HG03039 (cell line): Measurements from ENCODE around the gene CISD2.
"Not testable (repeated sequence)": the region's sequence is repeated elsewhere in the genome, so short reads cannot be mapped to it uniquely, and the experiment has no call there.

Experiments
- ATAC-seq: cut with Tn5 transposase; IDR thresholded peaks from one replicate; pipeline ENCODE4 v1.9.1; 2021; ENCODE audit warnings: mild to moderate bottlenecking, moderate library complexity; ENCODE audit not compliant: unreplicated experiment

CISD2 gene

DNA sequence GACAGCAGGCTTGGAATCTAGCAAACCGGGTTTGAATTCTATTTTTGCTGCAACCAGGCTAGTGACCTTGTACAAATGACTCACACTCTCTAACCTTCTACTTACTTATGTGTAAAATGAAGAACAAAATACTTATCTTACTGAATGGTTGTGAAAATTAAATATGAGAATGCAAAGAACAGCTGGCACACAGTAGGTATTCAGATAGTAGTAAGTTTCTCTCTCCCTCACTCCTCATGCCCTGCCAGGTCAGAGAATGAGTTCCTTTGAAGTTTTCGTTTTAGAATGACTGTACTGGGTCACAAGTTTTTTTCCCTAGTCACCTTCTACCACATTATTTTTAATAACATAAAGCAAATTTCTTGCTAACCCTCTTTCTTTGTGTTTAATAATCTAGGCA, 33.0 kb downstream of the CISD2 start:
- ATAC-seq = no peak

DNA sequence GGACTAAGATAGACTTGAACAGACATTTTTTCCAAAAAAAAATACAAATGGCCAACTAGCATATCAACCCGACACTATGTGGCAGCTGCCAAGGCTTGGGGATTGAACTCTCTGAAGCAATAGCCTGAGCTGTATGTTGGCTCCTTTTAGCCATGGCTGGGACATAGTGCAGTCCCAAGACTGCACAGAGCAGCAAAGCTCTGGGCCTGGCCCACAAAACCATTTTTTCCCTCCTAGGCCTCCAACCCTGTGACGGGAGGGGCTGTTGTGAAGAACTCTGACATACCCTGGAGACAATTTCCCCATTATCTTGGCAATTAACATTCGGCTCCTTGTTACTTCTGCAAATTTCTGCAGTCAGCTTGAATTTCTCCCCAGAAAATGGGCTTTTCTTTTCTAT, 50.1 kb downstream of the CISD2 start:
- no peak for ATAC-seq

DNA sequence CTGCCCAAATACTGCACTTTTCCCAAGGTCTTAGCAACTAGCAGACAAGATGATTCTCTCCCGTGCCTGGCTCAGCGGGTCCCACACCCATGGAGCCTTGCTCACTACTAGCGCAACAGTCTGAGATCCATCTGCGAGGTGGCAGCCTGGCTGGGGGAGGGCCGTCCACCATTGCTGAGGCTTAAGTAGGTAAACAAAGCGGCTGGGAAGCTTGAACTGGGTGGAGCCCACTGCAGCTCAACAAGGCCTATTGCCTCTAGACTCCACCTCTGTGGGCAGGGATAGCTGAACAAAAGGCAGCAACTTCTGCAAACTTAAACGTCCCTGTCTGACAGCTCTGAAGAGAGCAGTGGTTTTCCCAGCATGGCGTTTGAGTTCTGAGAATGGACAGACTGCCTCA, 50.9 kb downstream of the CISD2 start:
- ATAC-seq = not testable (repeated sequence)

DNA sequence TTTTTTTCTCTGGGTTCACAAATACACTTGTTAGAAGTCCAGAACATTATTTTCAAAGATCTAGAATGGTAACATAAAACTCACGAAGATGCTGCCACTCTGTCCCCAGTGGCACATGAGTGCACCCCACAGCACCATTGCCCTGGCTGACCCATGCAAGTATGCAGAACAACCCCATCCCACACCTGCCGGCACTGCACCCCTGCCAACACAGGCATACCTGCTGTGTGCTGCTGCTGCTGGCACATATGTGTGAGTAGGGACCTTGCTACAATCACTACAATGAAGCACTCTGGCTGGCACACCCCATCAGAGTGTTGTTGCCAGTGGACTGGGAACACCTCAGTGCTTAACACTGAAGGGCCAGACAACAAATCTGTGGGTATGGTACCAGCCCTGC, 66.9 kb downstream of the CISD2 start:
- ATAC-seq = no peak

DNA sequence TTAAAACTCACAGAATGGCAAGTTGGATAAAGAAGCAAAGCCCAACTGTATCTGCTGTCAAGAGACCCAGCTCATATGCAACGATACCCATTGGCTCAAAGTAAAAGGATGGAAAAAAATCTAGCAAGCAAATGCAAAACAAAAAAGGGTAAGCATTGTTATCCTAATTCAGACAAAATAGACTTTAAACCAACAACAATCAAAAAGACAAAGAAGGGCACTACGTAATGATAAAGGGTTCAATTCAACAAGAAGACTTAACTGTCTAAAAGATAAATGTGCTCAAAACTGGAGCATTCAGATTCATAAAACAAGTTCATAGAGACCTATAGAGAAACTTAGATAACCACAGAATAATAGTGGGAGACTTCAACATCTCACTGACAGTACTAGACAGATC, 69.3 kb downstream of the CISD2 start:
- ATAC-seq = not testable (repeated sequence)
